GM21367 (cell line): ENCODE results near the gene EIF3F.
A peak's percentile ranks its signal among the peaks of the same experiment; 100 is the strongest.

Experiments used
- ATAC-seq: cut with Tn5 transposase; IDR thresholded peaks from one replicate; pipeline ENCODE4 v1.9.1; 2021; ENCODE audit not compliant: unreplicated experiment

The EIF3F gene

DNA sequence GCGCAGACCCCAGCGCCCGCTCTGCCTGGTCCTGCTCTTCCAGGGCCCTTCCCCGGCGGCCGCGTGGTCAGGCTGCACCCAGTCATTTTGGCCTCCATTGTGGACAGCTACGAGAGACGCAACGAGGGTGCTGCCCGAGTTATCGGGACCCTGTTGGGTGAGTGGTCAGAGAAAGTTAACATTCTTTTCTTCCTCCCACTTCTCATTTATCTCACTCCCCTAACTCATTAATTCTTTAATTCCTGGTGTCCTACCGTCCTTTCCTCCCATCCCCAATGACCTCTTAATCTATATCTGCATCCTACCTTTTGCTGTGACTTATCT is 385 bp downstream of the EIF3F start:
- ATAC-seq, result peak; percentile 1

DNA sequence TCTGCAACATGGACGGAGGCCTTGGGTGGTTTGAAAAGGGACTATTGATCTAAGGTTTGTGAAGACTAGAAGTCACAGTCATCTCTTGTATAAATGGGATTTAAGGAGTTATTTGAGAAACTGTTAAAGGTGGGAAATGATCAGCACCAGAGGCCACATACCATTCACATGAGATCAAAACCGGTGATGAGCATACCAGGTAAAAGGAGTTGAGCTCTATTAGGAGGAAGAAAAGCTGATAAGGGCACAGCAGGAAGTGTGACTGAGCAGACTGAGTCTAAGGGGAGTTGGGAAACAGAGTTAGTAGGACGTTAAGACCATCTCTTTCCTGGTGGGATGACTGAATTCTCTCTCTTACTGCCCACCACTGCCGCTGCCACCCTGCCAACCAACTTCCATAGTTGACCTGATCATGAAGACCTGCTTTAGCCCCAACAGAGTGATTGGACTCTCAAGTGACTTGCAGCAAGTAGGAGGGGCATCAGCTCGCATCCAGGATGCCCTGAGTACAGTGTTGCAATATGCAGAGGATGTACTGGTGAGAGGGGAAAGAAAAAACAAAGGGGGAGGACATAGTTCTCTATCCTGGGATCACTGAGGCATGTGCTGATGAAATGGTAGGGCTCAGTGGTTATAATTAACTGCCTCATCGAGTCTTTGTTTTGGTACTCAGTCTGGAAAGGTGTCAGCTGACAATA is 7.6 kb downstream of the EIF3F start:
- ATAC-seq, result no peak

DNA sequence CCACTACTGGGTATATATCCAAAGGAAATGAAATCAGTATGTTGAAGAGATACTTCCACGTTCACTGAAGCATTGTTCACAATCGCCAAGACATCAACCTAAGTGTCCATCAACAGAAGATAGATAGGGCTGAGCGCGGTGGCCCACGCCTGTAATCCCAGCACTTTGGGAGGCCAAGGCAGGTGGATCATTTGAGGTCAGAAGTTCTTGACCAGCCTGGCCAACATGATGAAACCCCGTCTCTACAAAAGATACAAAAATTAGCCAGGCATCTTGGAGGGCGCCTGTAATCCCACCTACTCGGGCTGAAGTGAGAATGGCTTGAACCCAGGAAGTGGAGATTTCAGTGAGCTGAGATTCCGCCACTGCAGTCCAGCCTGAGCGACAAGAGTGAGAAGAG is 12.7 kb downstream of the EIF3F start:
- ATAC-seq, result no peak

GRCh38 chr11:8000390-8000789 is 13.3 kb downstream of the EIF3F start:
- no peak for ATAC-seq

GRCh38 chr11:8002676-8003075 is 15.5 kb downstream of the EIF3F start:
- no peak for ATAC-seq

DNA sequence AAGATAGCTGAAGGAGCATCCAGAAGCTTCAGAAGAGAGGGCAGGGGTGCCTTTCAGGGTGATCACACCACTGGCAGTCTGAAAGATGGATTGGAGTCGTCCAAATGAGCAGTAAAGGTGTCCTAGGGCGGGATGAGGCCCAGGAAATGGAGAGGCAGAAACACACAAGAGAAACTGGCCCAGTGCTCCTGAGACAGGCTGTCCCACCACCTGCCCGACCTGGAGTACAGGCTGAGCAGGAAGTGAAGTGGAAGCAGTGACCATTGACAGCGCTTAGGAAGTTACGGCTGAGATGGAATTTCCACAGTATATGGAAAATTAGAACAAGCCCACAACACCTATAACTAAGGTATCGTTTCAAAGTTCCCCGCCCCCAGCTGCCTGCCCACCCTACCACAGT is 16.1 kb downstream of the EIF3F start:
- ATAC-seq, result no peak

GRCh38 chr11:8004008-8004407 is 16.9 kb downstream of the EIF3F start:
- ATAC-seq, result no peak

GRCh38 chr11:8005556-8005955 is 18.4 kb downstream of the EIF3F start:
- ATAC-seq, result no peak

- peak; percentile 67 for ATAC-seq
Measured at GRCh38 chr11:8006349-8006977, 19.3 kb downstream of the EIF3F start.

DNA sequence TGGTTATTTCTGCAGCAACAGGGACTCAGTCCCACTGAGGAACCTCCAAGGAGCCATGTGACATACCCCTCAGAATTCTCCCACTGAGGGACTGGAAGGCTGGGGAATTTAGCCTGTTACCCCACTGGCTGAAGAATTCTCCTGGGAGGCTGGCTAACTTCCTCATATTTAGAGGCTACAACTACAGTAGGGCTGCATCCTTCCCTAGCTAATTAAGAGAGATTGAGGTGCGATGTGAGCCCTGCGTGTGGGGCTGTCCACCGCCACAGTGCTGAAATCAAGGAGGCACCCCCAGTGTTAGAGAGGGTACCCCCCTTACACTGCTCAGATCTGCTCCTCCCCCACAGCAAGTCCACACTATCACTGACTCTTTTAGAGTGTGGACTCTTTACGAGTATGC is 21.1 kb downstream of the EIF3F start:
- no peak for ATAC-seq

DNA sequence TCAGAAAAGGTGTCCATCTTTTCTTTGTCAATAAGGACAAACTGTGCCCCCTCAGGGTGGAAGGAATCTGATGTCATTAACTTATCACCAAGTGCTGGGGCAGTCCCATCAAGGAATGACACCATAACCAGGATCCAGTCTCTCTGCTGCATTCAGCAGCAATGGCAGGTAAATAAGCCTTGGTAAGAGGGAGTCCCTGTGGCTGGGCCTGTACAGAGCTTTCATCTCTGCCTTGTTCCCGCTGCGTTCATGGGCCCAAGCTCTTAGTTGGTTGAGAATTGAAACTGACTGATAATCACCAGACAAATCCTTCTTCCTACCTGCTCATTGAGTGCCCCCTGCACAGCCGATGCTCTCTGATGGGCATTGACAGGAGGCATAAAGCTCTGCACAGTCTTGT is 22.7 kb downstream of the EIF3F start:
- ATAC-seq, result no peak

- no peak for ATAC-seq
Measured at GRCh38 chr11:8011371-8011770, 24.2 kb downstream of the EIF3F start.

DNA sequence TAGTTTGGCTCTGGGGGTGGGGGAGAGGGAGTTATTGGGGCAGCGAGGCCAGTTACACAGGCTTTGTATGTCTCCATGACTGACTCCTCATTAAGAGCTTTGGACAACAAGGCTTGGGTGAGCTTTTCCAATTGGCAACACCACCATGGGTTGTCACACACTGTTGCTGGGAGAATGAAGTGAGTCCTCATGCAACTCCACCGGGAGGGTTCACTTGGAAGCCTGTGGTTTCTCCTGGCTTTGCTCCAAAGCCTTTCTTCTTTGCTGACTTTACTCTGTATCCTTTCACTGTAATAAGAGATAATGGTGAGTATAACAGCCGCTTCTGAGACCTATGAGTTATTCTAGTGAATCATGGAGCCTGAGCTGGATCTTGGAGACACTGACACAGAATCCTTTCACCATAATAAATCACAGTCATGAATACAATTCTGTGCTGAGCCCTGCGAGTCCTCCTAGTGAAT is 24.9 kb downstream of the EIF3F start:
- ATAC-seq, result no peak

- ATAC-seq, result no peak
Measured at GRCh38 chr11:8013833-8014232, 26.7 kb downstream of the EIF3F start.

- no peak for ATAC-seq
Measured at GRCh38 chr11:8015753-8016239, 28.7 kb downstream of the EIF3F start.

DNA sequence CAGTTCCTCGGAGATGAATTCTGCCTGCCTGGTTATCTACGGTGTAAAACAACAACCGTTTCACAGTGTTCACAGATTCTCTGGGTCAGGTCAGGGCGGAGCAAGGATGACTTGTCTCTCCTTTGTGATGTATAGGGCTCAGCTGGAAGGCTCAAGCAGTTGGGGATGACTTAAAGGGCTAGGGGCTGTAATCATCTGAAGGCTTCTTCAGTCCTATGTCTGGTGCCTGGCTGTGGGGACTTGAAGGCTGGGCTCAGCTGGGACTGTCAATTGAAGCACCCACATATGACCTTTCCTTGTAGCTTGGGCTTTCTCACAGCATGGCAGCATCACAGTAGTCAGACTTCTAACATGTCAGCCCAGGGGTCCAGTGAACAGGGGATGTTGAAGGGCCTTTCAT is 29.3 kb downstream of the EIF3F start:
- no peak for ATAC-seq

- ATAC-seq, result no peak
Measured at GRCh38 chr11:8017071-8017470, 29.9 kb downstream of the EIF3F start.

DNA sequence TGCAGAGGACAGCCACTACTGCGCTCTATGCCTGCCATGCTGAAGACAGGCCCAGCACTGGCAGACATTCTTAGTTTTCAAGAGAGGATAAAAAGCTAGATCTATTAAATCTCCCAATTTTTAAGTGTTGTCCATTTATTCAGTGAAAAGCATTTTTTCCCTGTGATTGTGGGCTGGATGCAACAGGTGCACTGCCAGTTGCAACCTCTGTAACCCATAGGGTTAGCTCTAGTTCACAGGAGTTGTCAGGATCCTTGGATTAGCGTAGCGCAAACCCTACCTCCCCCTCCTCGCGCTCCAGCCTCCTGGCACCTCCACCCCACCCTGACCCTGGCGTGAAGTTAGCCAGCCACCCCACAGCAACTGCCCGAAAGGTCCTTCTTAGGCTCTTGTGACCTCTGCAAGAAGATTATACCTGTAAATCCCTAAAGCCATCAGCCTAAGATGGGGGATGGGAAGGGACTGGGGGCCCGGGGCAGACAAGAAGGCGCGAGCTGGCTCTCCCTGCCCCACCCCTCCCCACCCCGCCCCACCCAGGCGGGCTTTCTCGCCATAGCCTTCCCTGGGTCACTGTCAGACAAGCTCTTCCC is 30.9 kb downstream of the EIF3F start:
- ATAC-seq, result no peak

DNA sequence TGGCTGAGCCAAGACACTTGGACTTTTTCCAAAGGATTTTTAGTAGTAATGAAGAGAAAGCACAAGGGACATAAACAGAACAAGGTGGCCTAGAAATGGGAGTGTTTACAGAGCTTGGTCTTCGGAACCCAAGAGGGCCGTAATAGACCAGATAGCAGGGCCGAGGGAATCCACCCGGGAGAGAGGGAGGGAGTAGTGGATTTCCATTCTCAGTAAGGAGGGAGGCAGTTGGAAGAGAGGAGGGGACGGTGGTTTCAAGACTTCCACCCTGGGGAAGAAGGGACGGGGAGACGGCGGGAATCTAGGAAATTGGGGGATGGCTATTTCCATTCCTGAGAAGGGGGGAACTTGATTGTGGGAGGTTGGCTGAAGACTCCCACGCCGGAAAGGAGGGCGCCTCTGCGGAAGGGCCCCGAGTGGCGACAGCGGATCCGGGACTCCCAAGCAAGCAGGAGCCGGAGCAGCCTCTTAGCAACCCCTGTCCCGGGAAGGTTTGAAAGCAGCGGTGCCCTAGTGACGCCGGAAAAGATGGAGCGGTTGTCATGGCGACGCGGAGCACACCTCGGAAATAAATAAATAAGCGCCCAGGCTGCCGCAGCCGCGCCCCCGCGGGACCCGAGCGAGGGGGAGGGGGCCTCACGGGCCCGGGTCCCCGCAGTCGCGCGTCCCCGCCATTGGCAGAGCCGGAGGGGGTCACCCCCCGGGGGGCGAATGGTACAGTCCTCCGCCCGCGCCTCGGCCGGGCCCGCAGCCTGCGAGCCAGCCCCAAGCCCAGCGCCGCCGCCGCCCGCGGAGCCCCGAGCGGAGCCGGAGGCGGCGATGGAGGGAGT is 31.6 kb downstream of the EIF3F start:
- ATAC-seq, result no peak

DNA sequence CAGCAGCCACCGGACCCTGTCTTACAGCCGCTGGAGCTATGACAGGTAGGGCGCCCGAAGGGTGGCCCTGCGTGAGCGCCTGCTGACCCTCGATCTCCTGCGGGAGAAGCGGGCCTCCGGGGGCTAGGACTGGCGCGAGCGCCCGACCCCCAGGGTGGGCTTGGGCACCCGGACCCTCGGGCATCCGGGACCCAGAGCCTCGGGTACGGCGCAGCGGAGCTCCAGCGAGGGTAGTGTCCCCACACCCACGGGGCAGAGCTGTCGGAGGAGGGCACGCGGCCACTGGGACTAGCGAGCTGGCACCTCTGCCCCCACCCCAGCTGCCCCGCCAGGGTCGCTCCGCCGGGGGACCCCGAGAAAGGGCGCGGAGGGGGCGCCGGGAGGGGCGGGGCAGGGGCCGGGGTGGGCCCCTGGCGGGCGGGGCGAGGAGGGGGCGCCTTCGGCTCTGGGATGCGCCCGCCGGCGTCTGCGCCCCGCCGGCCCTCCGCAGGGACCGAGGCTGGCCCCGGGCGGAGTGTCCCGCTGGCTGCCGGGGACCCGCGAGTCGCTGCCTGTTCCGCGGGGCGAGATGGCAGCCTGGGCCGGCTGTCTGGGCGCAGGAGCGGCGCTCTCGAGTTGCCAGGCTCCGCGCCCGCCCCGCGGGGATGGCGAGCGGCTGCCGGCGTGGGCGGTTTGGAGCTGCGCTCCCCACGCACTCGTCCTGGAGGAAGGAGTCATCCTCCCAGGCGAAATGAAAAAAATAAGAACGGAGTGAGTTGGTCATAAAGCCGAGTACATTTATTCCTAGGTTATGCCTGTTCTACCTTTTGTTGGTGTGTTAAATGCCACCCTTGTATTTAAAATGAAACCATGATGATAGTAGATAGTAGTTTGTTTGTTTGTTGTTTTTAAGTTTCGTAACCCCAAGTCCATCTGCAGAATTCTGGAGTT is 32.4 kb downstream of the EIF3F start:
- ATAC-seq, result no peak

DNA sequence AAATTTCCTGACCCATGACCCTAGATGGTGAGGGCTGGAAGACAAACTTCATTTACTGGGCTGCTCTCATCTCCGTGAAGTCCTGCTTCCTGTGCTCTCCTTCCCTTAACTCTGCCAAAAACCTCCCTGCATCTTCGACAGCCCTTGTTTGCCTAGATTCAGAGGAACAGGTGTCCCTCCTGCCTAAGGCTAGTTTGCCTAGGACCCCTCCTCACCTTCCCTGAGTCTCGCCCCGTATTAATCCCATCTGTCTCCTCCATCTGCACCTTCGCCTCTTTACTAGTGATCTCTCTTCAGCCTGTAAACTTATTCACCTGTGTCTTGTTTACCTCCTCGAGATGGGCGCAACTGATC is 33.1 kb downstream of the EIF3F start:
- no peak for ATAC-seq
